HepG2 (cell line): ENCODE measurements around the gene SNX10. TPM values are rescaled to one million over a fixed set of nuclear protein-coding genes. Genes with fewer than 3 reads are reported as not detected.

Experiments
- ATAC-seq: fragments of 200-7000 bp; cut with Tn5 transposase; 3 replicates; pipeline ENCODE4 v1.9.1; 2020; ENCODE audit warnings: mild to moderate bottlenecking, moderate library complexity
- BruUV-seq: library from RNA; stranded (reverse); fragments of 400-500 nt; replicated peaks from 2 replicates; lab custom pipeline; 2021; lab: Mats Ljungman, UMichigan
- CTCF ChIA-PET: fragments of 300-600 bp; formaldehyde crosslinking; extraction: SDS; loops from one replicate; lab custom pipeline; 2021; ENCODE audit warnings: low total read pairs, inconsistent platforms, low intra/inter-chr PET ratio; lab: Yijun Ruan, JAX
- POLR2A ChIA-PET: fragments of 350-600 bp; sonication (Branson Sonifier 250); formaldehyde crosslinking; loops from one replicate; lab custom pipeline; 2020; ENCODE audit warnings: antibody characterized with exemption, inconsistent platforms; lab: Yijun Ruan, JAX
- DNase-seq: peaks from one replicate; pipeline ENCODE4 v3.0.0-alpha.2; 2015; ENCODE audit warnings: low spot score
- FAIRE-seq: peaks from 3 replicates; lab custom pipeline; 2011; peaks lifted over from hg19 to GRCh38; lab: Jason Lieb, UNC
- H2AFZ ChIP-seq: one replicate; pipeline ENCODE4 v1.6.1; 2011; ENCODE audit warnings: low read length, inconsistent platforms
- H3K27ac ChIP-seq: fragments of 300-600 bp; 3 replicates; pipeline ENCODE4 v1.8.0; 2011; ENCODE audit warnings: mixed run types, mild to moderate bottlenecking, mixed read lengths, low read length, inconsistent platforms; ENCODE audit not compliant: insufficient read depth; ENCODE audit errors: extremely low read length
- H3K27me3 ChIP-seq, 2 experiments: fragments of 200-600 bp in 1 of 2; 2 replicates in 1 of 2; 3 replicates in 1 of 2; pipeline versions ENCODE4 v1.6.0 to v1.8.0; 2011; ENCODE audit warnings: low read length in 2 of 2, mild to moderate bottlenecking in 2 of 2, moderate library complexity in 2 of 2, inconsistent platforms in 1 of 2; ENCODE audit not compliant: insufficient read depth in 2 of 2, control insufficient read depth in 1 of 2
- H3K36me3 ChIP-seq, 2 experiments: fragments of 200-600 bp in 1 of 2; replicated peaks in 1 of 2; 2 replicates in 1 of 2; 3 replicates in 1 of 2; pipeline versions ENCODE4 v1.5.1 to v1.8.0; 2011; ENCODE audit warnings: low read length in 2 of 2, inconsistent platforms in 1 of 2; ENCODE audit not compliant: insufficient read depth in 2 of 2, control insufficient read depth in 1 of 2
- H3K4me1 ChIP-seq: 2 replicates; pipeline ENCODE4 v1.5.1; 2012; ENCODE audit warnings: low read length, inconsistent platforms; ENCODE audit not compliant: insufficient read depth
- H3K4me2 ChIP-seq: 2 replicates; pipeline ENCODE4 v1.6.0; 2011; ENCODE audit warnings: low read depth, low read length, inconsistent platforms
- H3K4me3 ChIP-seq, 3 experiments: fragments of 200-600 bp in 1 of 3; sonication (generic), shearing (Covaris generic) in 1 of 3; replicated peaks in 1 of 3; 2 replicates each; pipeline ENCODE4 v1.5.1; 2011 to 2016; ENCODE audit warnings: low read length in 3 of 3, inconsistent platforms in 2 of 3, low read depth in 2 of 3, mild to moderate bottlenecking in 2 of 3, control low read depth in 1 of 3, mixed read lengths in 1 of 3; ENCODE audit not compliant: insufficient read depth in 1 of 3
- H3K79me2 ChIP-seq: one replicate; pipeline ENCODE4 v1.6.1; 2011; ENCODE audit warnings: low read length, inconsistent platforms; ENCODE audit not compliant: insufficient read depth
- H3K9ac ChIP-seq: 2 replicates; pipeline ENCODE4 v1.6.0; 2011; ENCODE audit warnings: mild to moderate bottlenecking, low read depth, low read length, inconsistent platforms; ENCODE audit not compliant: insufficient read depth
- H3K9me3 ChIP-seq: 2 replicates; pipeline ENCODE4 v1.5.1; 2012; ENCODE audit warnings: mild to moderate bottlenecking, low read length
- H4K20me1 ChIP-seq: 2 replicates; pipeline ENCODE4 v1.6.0; 2011; ENCODE audit warnings: inconsistent platforms, mild to moderate bottlenecking, low read length, moderate library complexity; ENCODE audit not compliant: insufficient read depth
- KDM5A ChIP-seq: fragments of 200-600 bp; sonication (generic); IDR thresholded peaks from 2 replicates; pipeline ENCODE4 v1.7.0; 2018; ENCODE audit warnings: antibody characterized with exemption, mild to moderate bottlenecking, low read length, borderline replicate concordance
- NFKB2 ChIP-seq: sonication (generic); formaldehyde crosslinking; IDR thresholded peaks from 2 replicates; pipeline ENCODE4 v1.4.0; 2020; ENCODE audit warnings: missing genetic modification reagents, borderline replicate concordance
- POGK ChIP-seq: sonication (generic); formaldehyde crosslinking; conservative IDR thresholded peaks from 2 replicates; pipeline ENCODE4 v1.8.0; 2022; ENCODE audit warnings: mild to moderate bottlenecking, moderate library complexity, missing genetic modification reagents
- PRDM10 ChIP-seq: sonication (generic); formaldehyde crosslinking; IDR thresholded peaks from 2 replicates; pipeline ENCODE4 v1.4.0; 2020; ENCODE audit warnings: low read depth, missing genetic modification reagents
- ZBTB40 ChIP-seq, 2 experiments: fragments of 450-650 bp in 1 of 2; sonication (generic) in 1 of 2; formaldehyde crosslinking in 1 of 2; IDR thresholded peaks; 2 replicates each; pipeline versions ENCODE4 v1.6.1 to v1.8.0; 2016 to 2022; ENCODE audit warnings: antibody characterized with exemption in 1 of 2, mild to moderate bottlenecking in 1 of 2, missing genetic modification reagents in 1 of 2
- ZNF441 ChIP-seq: sonication (generic); formaldehyde crosslinking; IDR thresholded peaks from 2 replicates; pipeline ENCODE4 v1.7.0; 2021; ENCODE audit warnings: missing genetic modification reagents, borderline replicate concordance
- ZNF660 ChIP-seq: sonication (generic); formaldehyde crosslinking; IDR thresholded peaks from 2 replicates; pipeline ENCODE4 v1.5.1; 2020; ENCODE audit warnings: mild to moderate bottlenecking, low read depth, missing genetic modification reagents, borderline replicate concordance
- ZNF781 ChIP-seq: sonication (generic); formaldehyde crosslinking; IDR thresholded peaks from 2 replicates; pipeline ENCODE4 v1.5.1; 2020; ENCODE audit warnings: borderline replicate concordance, mild to moderate bottlenecking, missing genetic modification reagents; ENCODE audit errors: not compliant biosample characterization
- ZSCAN29 ChIP-seq: sonication (generic); formaldehyde crosslinking; conservative IDR thresholded peaks from 2 replicates; pipeline ENCODE4 v1.4.0; 2020; ENCODE audit warnings: mild to moderate bottlenecking, missing genetic modification reagents
- in situ Hi-C: cut with HindIII; loops from 2 replicates; pipeline ENCODE4 v1.10.0; 2017; ENCODE audit warnings: low pct_unique_long_range_greater_than_20kb; ENCODE audit not compliant: extremely low pct_ligation_motif_present
- intact Hi-C: fragments of 100-400 bp; cut with micrococcal nuclease; formaldehyde crosslinking; loops from one replicate; pipeline ENCODE4 v1.10.0; 2022; ENCODE audit not compliant: unreplicated experiment
- polyA plus RNA-seq, 8 experiments: library from polyadenylated mRNA; depleted of rRNA in 3 of 8; stranded (reverse) in 7 of 8; unstranded in 1 of 8; fragments of >200 nt; fragmentation: Illumina TruSeq in 4 of 8; extraction: Trizol in 4 of 8; gene quantifications; 2 replicates each; pipeline versions ENCODE4 v1.2.1 to v1.2.3, GENCODE V29; 2011 to 2016; ENCODE audit warnings: low read depth in 4 of 8, missing spikeins in 1 of 8, mixed read lengths in 1 of 8; ENCODE audit not compliant: insufficient read depth in 1 of 8
- total RNA-seq, 5 experiments: library from RNA; depleted of rRNA; stranded (reverse); fragments of >200 nt; fragmentation: Illumina TruSeq; extraction: Trizol; gene quantifications; 2 replicates each; pipeline ENCODE4 v1.2.3, GENCODE V29; 2016; ENCODE audit warnings: low read depth in 1 of 5

Gene SNX10
- total and polyA plus RNA-seq, 2 of the 13 experiments (the other 11 are each of a cell fraction or from before 2014, with no cell fraction given) = 26.0 to 27.6 TPM

- DNase-seq (no peak), FAIRE-seq (no peak), ATAC-seq (no peak)
- no peaks in the 10 kb centered on the region for H3K79me2 ChIP-seq
- no peak overlapping the region for H3K9ac ChIP-seq
- H4K20me1 ChIP-seq = no peaks in the 10 kb centered on the region
- no peaks in the 10 kb centered on the region for H3K36me3 ChIP-seq
- H3K9me3 ChIP-seq = no peaks in the 10 kb centered on the region
- intact Hi-C loops (no loop called here), in situ Hi-C loops (loop anchor here (25.0 kb wide), 1 partner anchor 393 kb away; no protein-coding TSS in a partner anchor)
- no peak overlapping the region for H3K27ac ChIP-seq
- H2AFZ ChIP-seq = peak overlapping the region; percentile 2
- no peaks in the 10 kb centered on the region for H3K27me3 ChIP-seq
- POLR2A ChIA-PET = no interaction called here
- CTCF ChIA-PET = no interaction called here
- BruUV-seq = no TSS peak
- peak overlapping the region; percentile 74 for H3K4me2 ChIP-seq
- H3K4me1 ChIP-seq = peaks cover 30% of the 10 kb centered on the region
- peak overlapping the region in 1 of 3 experiments; percentile 13; a peak in 1 of 6 replicates for H3K4me3 ChIP-seq
- TF ChIP-seq KDM5A (no peak), ZNF660 (CRISPR knock-in tag) (no peak), POGK (no peak), ZBTB40 (IDR thresholded peaks at IDR 0.05) (no peak), ZBTB40 (CRISPR knock-in tag; IDR thresholded peaks at IDR 0.05) (no peak), PRDM10 (CRISPR knock-in tag) (no peak), ZNF781 (no peak), ZSCAN29 (CRISPR knock-in tag) (no peak), ZNF441 (CRISPR knock-in tag) (no peak), NFKB2 (no peak)
These were observed 11.6 kb upstream of the SNX10 start for GRCh38 chr7:26280097-26280496.
